ENCODE results near the gene ELF2.

- TF ChIP-seq, protein P1, sequence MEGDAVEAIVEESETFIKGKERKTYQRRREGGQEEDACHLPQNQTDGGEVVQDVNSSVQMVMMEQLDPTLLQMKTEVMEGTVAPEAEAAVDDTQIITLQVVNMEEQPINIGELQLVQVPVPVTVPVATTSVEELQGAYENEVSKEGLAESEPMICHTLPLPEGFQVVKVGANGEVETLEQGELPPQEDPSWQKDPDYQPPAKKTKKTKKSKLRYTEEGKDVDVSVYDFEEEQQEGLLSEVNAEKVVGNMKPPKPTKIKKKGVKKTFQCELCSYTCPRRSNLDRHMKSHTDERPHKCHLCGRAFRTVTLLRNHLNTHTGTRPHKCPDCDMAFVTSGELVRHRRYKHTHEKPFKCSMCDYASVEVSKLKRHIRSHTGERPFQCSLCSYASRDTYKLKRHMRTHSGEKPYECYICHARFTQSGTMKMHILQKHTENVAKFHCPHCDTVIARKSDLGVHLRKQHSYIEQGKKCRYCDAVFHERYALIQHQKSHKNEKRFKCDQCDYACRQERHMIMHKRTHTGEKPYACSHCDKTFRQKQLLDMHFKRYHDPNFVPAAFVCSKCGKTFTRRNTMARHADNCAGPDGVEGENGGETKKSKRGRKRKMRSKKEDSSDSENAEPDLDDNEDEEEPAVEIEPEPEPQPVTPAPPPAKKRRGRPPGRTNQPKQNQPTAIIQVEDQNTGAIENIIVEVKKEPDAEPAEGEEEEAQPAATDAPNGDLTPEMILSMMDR (IDR thresholded peaks at IDR 0.05), result no peak
- TF ChIP-seq EZH2 (IDR thresholded peaks at IDR 0.05; ENCODE audit: borderline replicate concordance, insufficient read depth, low read depth, low read length, poor library complexity, severe bottlenecking), result no peak
These were observed 158.5 kb downstream of the ELF2 start for GRCh38 chr4:139018501-139018900.
